Neural cell (in vitro differentiated cells): ENCODE results near the gene NEURL4. TPM values are rescaled to one million over a fixed set of nuclear protein-coding genes. Genes with fewer than 3 reads are reported as not detected.
A peak's percentile ranks its signal among the peaks of the same experiment; 100 is the strongest.

Source experiments
- H2AFZ ChIP-seq: fragments of 200-600, 300-800 bp; sonication (generic), shearing (Covaris generic); 2 replicates; pipeline ENCODE4 v1.6.0; 2014; ENCODE audit warnings: low read depth, mild to moderate bottlenecking, antibody characterized with exemption, low read length, moderate library complexity
- H3F3A ChIP-seq: fragments of 200-600 bp; shearing (Covaris generic); 2 replicates; pipeline ENCODE4 v1.6.1; 2016; ENCODE audit warnings: mild to moderate bottlenecking, moderate library complexity, mixed read lengths, antibody characterized with exemption, low read length; ENCODE audit not compliant: insufficient read depth, poor library complexity, severe bottlenecking
- H3K27ac ChIP-seq: fragments of 200-600, 300-800 bp; sonication (generic), shearing (Covaris generic); 2 replicates; pipeline ENCODE4 v1.5.1; 2014; ENCODE audit warnings: mild to moderate bottlenecking, low read length, moderate library complexity
- H3K27me3 ChIP-seq: fragments of 300-800, 200-600 bp; sonication (generic), shearing (Covaris generic); 2 replicates; pipeline ENCODE4 v1.6.0; 2014; ENCODE audit warnings: mild to moderate bottlenecking, low read depth, low read length, moderate library complexity; ENCODE audit not compliant: insufficient read depth
- H3K36me3 ChIP-seq: fragments of 300-800, 200-600 bp; sonication (generic), shearing (Covaris generic); 2 replicates; pipeline ENCODE4 v1.5.1; 2014; ENCODE audit warnings: mild to moderate bottlenecking, antibody characterized with exemption, low read length, moderate library complexity; ENCODE audit not compliant: insufficient read depth
- H3K4me2 ChIP-seq: fragments of 300-800, 200-600 bp; sonication (generic), shearing (Covaris generic); 2 replicates; pipeline ENCODE4 v1.6.0; 2014; ENCODE audit warnings: mild to moderate bottlenecking, low read length
- H3K4me3 ChIP-seq: fragments of 300-800, 200-600 bp; sonication (generic), shearing (Covaris generic); 2 replicates; pipeline ENCODE4 v1.5.1; 2014; ENCODE audit warnings: mild to moderate bottlenecking, low read length, moderate library complexity
- H3K79me2 ChIP-seq: fragments of 200-600 bp; shearing (Covaris generic); replicated peaks from 2 replicates; pipeline ENCODE4 v1.6.0; 2014; ENCODE audit warnings: mild to moderate bottlenecking, low read length, moderate library complexity; ENCODE audit not compliant: insufficient read depth
- H3K9ac ChIP-seq: fragments of 300-800, 200-600 bp; sonication (generic), shearing (Covaris generic); 2 replicates; pipeline ENCODE4 v1.6.1; 2016; ENCODE audit warnings: mild to moderate bottlenecking, low read length, mixed read lengths
- H3K9me2 ChIP-seq: fragments of 200-600 bp; shearing (Covaris generic); 2 replicates; pipeline ENCODE4 v1.6.1; 2016; ENCODE audit warnings: mild to moderate bottlenecking, low read length, mixed read lengths; ENCODE audit not compliant: insufficient read depth
- H3K9me3 ChIP-seq: fragments of 200-600, 300-800 bp; sonication (generic), shearing (Covaris generic); 2 replicates; pipeline ENCODE4 v1.6.1; 2016; ENCODE audit warnings: mild to moderate bottlenecking, mixed run types, low read length, moderate library complexity, mixed read lengths
- H4K20me1 ChIP-seq: fragments of 200-600 bp; shearing (Covaris generic); 2 replicates; pipeline ENCODE4 v1.6.1; 2016; ENCODE audit warnings: mild to moderate bottlenecking, mixed run types; ENCODE audit not compliant: insufficient read depth
- CTCF ChIP-seq: fragments of 450-650 bp; IDR thresholded peaks from 2 replicates; pipeline ENCODE4 v1.5.1; 2014; ENCODE audit warnings: antibody characterized with exemption, mild to moderate bottlenecking, moderate library complexity; ENCODE audit not compliant: poor library complexity, severe bottlenecking
- EP300 ChIP-seq: fragments of 450-650 bp; conservative IDR thresholded peaks from 2 replicates; pipeline ENCODE4 v1.6.1; 2014; ENCODE audit warnings: antibody characterized with exemption, mild to moderate bottlenecking, moderate library complexity; ENCODE audit not compliant: poor library complexity, severe bottlenecking
- EZH2 ChIP-seq: fragments of 200-600, 300-800 bp; shearing (Covaris generic), sonication (generic); IDR thresholded peaks from 2 replicates; pipeline ENCODE4 v1.6.1; 2014; ENCODE audit warnings: antibody characterized with exemption, low read length, borderline replicate concordance, mild to moderate bottlenecking; ENCODE audit not compliant: insufficient read depth, poor library complexity, severe bottlenecking
- MXI1 ChIP-seq: fragments of 450-650 bp; conservative IDR thresholded peaks from 2 replicates; pipeline ENCODE4 v1.6.1; 2014; ENCODE audit warnings: antibody characterized with exemption, mild to moderate bottlenecking; ENCODE audit not compliant: poor library complexity, severe bottlenecking
- POLR2AphosphoS5 ChIP-seq: IDR thresholded peaks from 2 replicates; pipeline ENCODE4 v1.6.1; 2012
- RAD21 ChIP-seq: fragments of 450-650 bp; conservative IDR thresholded peaks from 2 replicates; pipeline ENCODE4 v1.6.1; 2014; ENCODE audit warnings: antibody characterized with exemption, mild to moderate bottlenecking, moderate library complexity
- SMC3 ChIP-seq: fragments of 450-650 bp; conservative IDR thresholded peaks from 2 replicates; pipeline ENCODE4 v1.6.1; 2014; ENCODE audit warnings: antibody characterized with exemption, mild to moderate bottlenecking, moderate library complexity; ENCODE audit not compliant: poor library complexity
- TAF1 ChIP-seq: IDR thresholded peaks from 2 replicates; pipeline ENCODE4 v1.6.1; 2012; ENCODE audit warnings: low read depth
- polyA plus RNA-seq: library from polyadenylated mRNA; depleted of rRNA; stranded (reverse); fragments of >200 nt; gene quantifications from 2 replicates; pipeline ENCODE4 v1.2.3, GENCODE V29; 2014
- TF ChIP-seq, protein P1 (sequence below): IDR thresholded peaks from 2 replicates; pipeline ENCODE4 v1.6.1; 2012; ENCODE audit warnings: borderline replicate concordance

The NEURL4 gene
- polyA plus RNA-seq, 1 donor from 2014 or later: 58.4 TPM

DNA sequence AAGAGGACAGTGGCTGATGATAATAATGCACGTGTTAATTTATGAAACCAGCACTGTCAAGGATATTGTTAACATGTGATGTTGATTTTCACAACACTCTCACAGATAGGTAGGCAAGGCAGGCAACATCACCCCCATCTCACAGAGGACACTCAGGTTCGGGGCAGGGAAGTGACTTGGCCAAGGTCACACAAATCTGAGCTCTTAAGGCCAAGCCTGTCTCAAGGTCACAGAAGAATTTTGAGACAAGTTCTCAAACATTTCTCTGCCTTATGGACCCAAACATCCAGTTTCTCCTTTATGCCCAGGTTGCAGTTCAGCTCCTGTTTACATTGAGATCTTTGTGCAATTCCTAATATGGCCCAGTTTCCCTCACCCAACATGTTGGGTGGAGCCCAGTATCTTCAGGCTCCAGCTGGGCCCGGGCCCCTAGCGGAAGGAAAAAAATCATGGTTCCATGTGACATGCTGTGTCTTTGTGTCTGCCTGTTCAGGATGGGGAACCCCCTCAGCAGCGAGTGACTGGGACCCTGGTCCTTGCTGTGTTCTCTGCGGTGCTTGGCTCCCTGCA, 46.3 kb downstream of the NEURL4 start:
- H3F3A ChIP-seq: no peaks in the 10 kb centered on the region
- H3K36me3 ChIP-seq: no peaks in the 10 kb centered on the region
- H3K4me2 ChIP-seq: no peak overlapping the region
- no peak overlapping the region for H3K27ac ChIP-seq
- no peaks in the 10 kb centered on the region for H3K79me2 ChIP-seq
- TF ChIP-seq POLR2AphosphoS5 (no peak), RAD21 (no peak), MXI1 (no peak), CTCF (no peak), EP300 (no peak), SMC3 (no peak), TAF1 (no peak)
- H3K27me3 ChIP-seq: peaks cover 31% of the 10 kb centered on the region
- H4K20me1 ChIP-seq: no peaks in the 10 kb centered on the region
- no peak overlapping the region for H3K9ac ChIP-seq
- H3K9me3 ChIP-seq: no peaks in the 10 kb centered on the region
- H3K9me2 ChIP-seq: no peaks in the 10 kb centered on the region
- no peak overlapping the region for H2AFZ ChIP-seq
- H3K4me3 ChIP-seq: no peak overlapping the region

DNA sequence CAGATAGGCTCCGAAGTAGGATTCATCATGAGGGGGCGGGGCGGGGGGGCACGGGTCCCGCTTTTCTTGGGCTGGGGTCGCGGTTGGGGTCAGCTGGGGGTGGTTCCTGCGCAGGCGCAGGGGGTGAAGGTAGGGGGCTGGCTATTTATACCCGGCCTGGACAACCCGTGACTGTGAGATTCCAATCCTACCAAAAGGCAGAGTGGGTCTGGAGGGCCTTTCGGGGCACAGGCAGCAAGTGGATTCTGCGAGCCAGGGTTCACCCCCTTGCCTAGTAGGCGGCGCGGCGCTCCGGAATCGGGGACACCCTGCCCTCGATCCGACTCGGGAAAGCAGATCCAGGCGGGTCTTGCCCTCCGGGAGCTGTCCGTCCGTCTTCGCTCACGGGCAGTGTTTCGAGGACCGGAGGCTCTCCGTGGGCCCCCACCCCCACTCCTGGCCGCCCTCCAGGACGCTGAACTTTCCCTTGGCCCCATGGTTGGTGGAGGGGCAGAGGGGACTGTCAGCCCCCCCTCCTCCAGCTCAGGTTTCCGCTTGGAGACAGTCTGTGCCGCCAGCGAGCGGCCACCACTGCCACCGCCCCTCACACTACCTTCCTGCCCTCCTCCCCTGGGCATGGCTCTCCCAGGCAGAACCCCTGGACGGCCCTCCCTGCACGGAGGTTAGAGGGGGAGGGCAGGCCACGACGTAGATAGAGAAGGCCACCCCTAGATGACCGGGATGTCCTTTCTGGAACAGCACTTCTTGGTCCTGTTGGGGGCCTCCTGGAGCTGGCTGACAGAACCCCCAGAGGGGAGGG, 47.0 kb downstream of the NEURL4 start:
- H3K4me2 ChIP-seq: no peak overlapping the region
- H4K20me1 ChIP-seq: no peaks in the 10 kb centered on the region
- H3K27ac ChIP-seq: no peak overlapping the region
- peak overlapping the region; percentile 60 for H3K4me3 ChIP-seq
- H3K9ac ChIP-seq: no peak overlapping the region
- H2AFZ ChIP-seq: no peak overlapping the region
- peaks cover 31% of the 10 kb centered on the region for H3K27me3 ChIP-seq
- no peaks in the 10 kb centered on the region for H3F3A ChIP-seq
- H3K79me2 ChIP-seq: no peaks in the 10 kb centered on the region
- no peaks in the 10 kb centered on the region for H3K9me3 ChIP-seq
- H3K9me2 ChIP-seq: no peaks in the 10 kb centered on the region
- H3K36me3 ChIP-seq: no peaks in the 10 kb centered on the region
- no peak for TF ChIP-seq SMC3
- no peak for TF ChIP-seq TAF1
- TF ChIP-seq EP300: no peak
- TF ChIP-seq POLR2AphosphoS5: no peak
- peak; percentile 27 for TF ChIP-seq EZH2

GRCh38 chr17:7281074-7281952, 47.8 kb downstream of the NEURL4 start, which contains the start of gene SLC2A4:
Gene SLC2A4, plus strand, starts transcription at chr17:7281718. Its CDS starts 217 bp downstream, at chr17:7281935.
- peak within 1 kb of the TSS; percentile 84 for H3K4me2 ChIP-seq
- peak; percentile 76 for TF ChIP-seq MXI1
- TF ChIP-seq, protein P1, sequence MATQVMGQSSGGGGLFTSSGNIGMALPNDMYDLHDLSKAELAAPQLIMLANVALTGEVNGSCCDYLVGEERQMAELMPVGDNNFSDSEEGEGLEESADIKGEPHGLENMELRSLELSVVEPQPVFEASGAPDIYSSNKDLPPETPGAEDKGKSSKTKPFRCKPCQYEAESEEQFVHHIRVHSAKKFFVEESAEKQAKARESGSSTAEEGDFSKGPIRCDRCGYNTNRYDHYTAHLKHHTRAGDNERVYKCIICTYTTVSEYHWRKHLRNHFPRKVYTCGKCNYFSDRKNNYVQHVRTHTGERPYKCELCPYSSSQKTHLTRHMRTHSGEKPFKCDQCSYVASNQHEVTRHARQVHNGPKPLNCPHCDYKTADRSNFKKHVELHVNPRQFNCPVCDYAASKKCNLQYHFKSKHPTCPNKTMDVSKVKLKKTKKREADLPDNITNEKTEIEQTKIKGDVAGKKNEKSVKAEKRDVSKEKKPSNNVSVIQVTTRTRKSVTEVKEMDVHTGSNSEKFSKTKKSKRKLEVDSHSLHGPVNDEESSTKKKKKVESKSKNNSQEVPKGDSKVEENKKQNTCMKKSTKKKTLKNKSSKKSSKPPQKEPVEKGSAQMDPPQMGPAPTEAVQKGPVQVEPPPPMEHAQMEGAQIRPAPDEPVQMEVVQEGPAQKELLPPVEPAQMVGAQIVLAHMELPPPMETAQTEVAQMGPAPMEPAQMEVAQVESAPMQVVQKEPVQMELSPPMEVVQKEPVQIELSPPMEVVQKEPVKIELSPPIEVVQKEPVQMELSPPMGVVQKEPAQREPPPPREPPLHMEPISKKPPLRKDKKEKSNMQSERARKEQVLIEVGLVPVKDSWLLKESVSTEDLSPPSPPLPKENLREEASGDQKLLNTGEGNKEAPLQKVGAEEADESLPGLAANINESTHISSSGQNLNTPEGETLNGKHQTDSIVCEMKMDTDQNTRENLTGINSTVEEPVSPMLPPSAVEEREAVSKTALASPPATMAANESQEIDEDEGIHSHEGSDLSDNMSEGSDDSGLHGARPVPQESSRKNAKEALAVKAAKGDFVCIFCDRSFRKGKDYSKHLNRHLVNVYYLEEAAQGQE: no peak
- peaks cover 31% of the 10 kb centered on the region for H3K27me3 ChIP-seq
- H3K9ac ChIP-seq: no peak within 1 kb of the TSS
- no peaks in the 10 kb centered on the region for H3K9me2 ChIP-seq
- H3F3A ChIP-seq: no peaks in the 10 kb centered on the region
- no peak within 1 kb of the TSS for H2AFZ ChIP-seq
- H3K27ac ChIP-seq: no peak within 1 kb of the TSS
- peak within 1 kb of the TSS; percentile 60 for H3K4me3 ChIP-seq
- no peaks in the 10 kb centered on the region for H3K79me2 ChIP-seq
- H3K36me3 ChIP-seq: no peaks in the 10 kb centered on the region
- no peaks in the 10 kb centered on the region for H4K20me1 ChIP-seq
- H3K9me3 ChIP-seq: no peaks in the 10 kb centered on the region
